ENCODE data around the gene ATP8B3. TPM values are rescaled to one million over a fixed set of nuclear protein-coding genes. Genes with fewer than 3 reads are reported as not detected.
A peak's percentile ranks its signal among the peaks of the same experiment; 100 is the strongest.

ATP8B3 gene
- total and polyA plus RNA-seq, 9 of the 15 experiments (the other 6 are each of a cell fraction or from before 2014, with no cell fraction given), result 1.2 to 12.3 (median 3.8) TPM

- H3K27ac ChIP-seq (ENCODE audit: extremely low read depth, low read depth, low read length), result no peak overlapping the region
- H4K20me1 ChIP-seq (replicated peaks; ENCODE audit: control insufficient read depth, insufficient read depth, low read length), result no peaks in the 10 kb centered on the region
- no peaks in the 10 kb centered on the region for H3K9me1 ChIP-seq (ENCODE audit: control insufficient read depth, insufficient read depth, low read length)
- no peak overlapping the region for H3K4me3 ChIP-seq
- peaks cover 76% of the 10 kb centered on the region; the same call in 2 of the 3 replicates for H3K36me3 ChIP-seq (ENCODE audit: control insufficient read depth, insufficient read depth, low read length)
- CTCF ChIA-PET (ENCODE audit: low intra/inter-chr PET ratio), result no interaction called here
- H2AFZ ChIP-seq (ENCODE audit: low read depth, low read length), result no peak overlapping the region
- no peak for ATAC-seq
- 97% methylated on average over 22 of the region's 25 CpGs for WGBS (ENCODE audit: insufficient coverage, low coverage, missing lambda C conversion rate)
- in situ Hi-C loops (cut with MboI), result no loop called here
- no peak for TF ChIP-seq NELFE (IDR thresholded peaks at IDR 0.05; ENCODE audit: insufficient read depth, insufficient read length)
- TF ChIP-seq POLR2G (IDR thresholded peaks at IDR 0.05; ENCODE audit: low read depth, low read length), result peak; percentile 53; the same call in 1 of the 2 replicates
- no peak overlapping the region for H3K4me2 ChIP-seq (ENCODE audit: insufficient read depth, low read length)
- no peak for FAIRE-seq
- H3K9me3 ChIP-seq (replicated peaks; ENCODE audit: control insufficient read depth, insufficient read depth, low read depth, low read length), result no peaks in the 10 kb centered on the region
- POLR2A ChIA-PET, result interaction anchor here (0.8 to 1.6 kb wide), 2 partner anchors 10 to 610 kb away, joined by 3 to 7 read pairs; partner anchors contain the start of gene TIMM13
- H3K27me3 ChIP-seq (ENCODE audit: control insufficient read depth in 2 of 2, insufficient read depth in 2 of 2, low read length in 2 of 2), result no peaks in the 10 kb centered on the region
- H3K4me1 ChIP-seq (replicated peaks in 1 of 2; ENCODE audit: control insufficient read depth in 2 of 2, insufficient read depth in 2 of 2, low read length in 2 of 2), result peaks cover 2 to 46% of the 10 kb centered on the region in 2 experiments; a peak in 3 of 5 replicates
- no peak for DNase-seq (ENCODE audit: extremely low read depth in 1 of 4, low spot score in 3 of 4)
- intact Hi-C loops (cut with micrococcal nuclease), result no loop called here
- no peaks in the 10 kb centered on the region; the same call in 2 of the 3 replicates for H3K79me2 ChIP-seq (ENCODE audit: control insufficient read depth, insufficient read depth, low read length)
- H3K9ac ChIP-seq (ENCODE audit: insufficient read depth in 1 of 2, low read depth in 2 of 2, low read length in 2 of 2), result peak overlapping the region in 1 of 2 experiments; percentile 32; a peak in 1 of 4 replicates
- no TSS peak for BruUV-seq (replicated peaks)
These were observed 5.6 kb upstream of the ATP8B3 start for GRCh38 chr19:1817553-1818179.

- intact Hi-C loops (cut with micrococcal nuclease) (no loop called here), in situ Hi-C loops (cut with MboI) (no loop called here)
- no peak overlapping the region for H2AFZ ChIP-seq (ENCODE audit: low read depth, low read length)
- peaks cover 2 to 50% of the 10 kb centered on the region in 2 experiments; a peak in 3 of 5 replicates for H3K4me1 ChIP-seq (replicated peaks in 1 of 2; ENCODE audit: control insufficient read depth in 2 of 2, insufficient read depth in 2 of 2, low read length in 2 of 2)
- no peak overlapping the region for H3K9ac ChIP-seq (ENCODE audit: insufficient read depth in 1 of 2, low read depth in 2 of 2, low read length in 2 of 2)
- no peak for DNase-seq (ENCODE audit: extremely low read depth in 1 of 4, low spot score in 3 of 4)
- peaks cover 3% of the 10 kb centered on the region; the same call in 2 of the 3 replicates for H3K79me2 ChIP-seq (ENCODE audit: control insufficient read depth, insufficient read depth, low read length)
- no peak overlapping the region for H3K27ac ChIP-seq (ENCODE audit: extremely low read depth, low read depth, low read length)
- no peak for ATAC-seq
- no peak overlapping the region for H3K4me2 ChIP-seq (ENCODE audit: insufficient read depth, low read length)
- BruUV-seq (replicated peaks), result no TSS peak
- ChIA-PET CTCF (ENCODE audit: low intra/inter-chr PET ratio) (no interaction called here), POLR2A (interaction anchor here (0.6 to 1.6 kb wide), 2 partner anchors 11 to 15 kb away, joined by 3 to 7 read pairs; no protein-coding TSS in a partner anchor)
- no peaks in the 10 kb centered on the region for H3K9me3 ChIP-seq (replicated peaks; ENCODE audit: control insufficient read depth, insufficient read depth, low read depth, low read length)
- 95% methylated on average over 18 of the region's 36 CpGs for WGBS (ENCODE audit: insufficient coverage, low coverage, missing lambda C conversion rate)
- H3K36me3 ChIP-seq (ENCODE audit: control insufficient read depth, insufficient read depth, low read length), result peaks cover 66% of the 10 kb centered on the region; the same call in 2 of the 3 replicates
- FAIRE-seq, result no peak
- H4K20me1 ChIP-seq (replicated peaks; ENCODE audit: control insufficient read depth, insufficient read depth, low read length), result no peaks in the 10 kb centered on the region
- H3K27me3 ChIP-seq (ENCODE audit: control insufficient read depth in 2 of 2, insufficient read depth in 2 of 2, low read length in 2 of 2), result no peaks in the 10 kb centered on the region
- no peak overlapping the region for H3K4me3 ChIP-seq
- H3K9me1 ChIP-seq (ENCODE audit: control insufficient read depth, insufficient read depth, low read length), result no peaks in the 10 kb centered on the region
- TF ChIP-seq KAT2B (IDR thresholded peaks at IDR 0.05; ENCODE audit: low read depth, low read length) (no peak), THAP12 (CRISPR knock-in tag; IDR thresholded peaks at IDR 0.05) (no peak), CREM (IDR thresholded peaks at IDR 0.05; ENCODE audit: low read depth) (no peak), CBX1 (IDR thresholded peaks at IDR 0.05; ENCODE audit: low read depth) (no peak), PYGO2 (tag; IDR thresholded peaks at IDR 0.05) (no peak), CTCFL (IDR thresholded peaks at IDR 0.05; ENCODE audit: borderline replicate concordance, insufficient read depth, low read depth, low read length, poor library complexity, severe bottlenecking) (no peak)
These were observed 4.6 kb upstream of the ATP8B3 start for GRCh38 chr19:1816530-1817298.
